ENCODE measurements around the gene ATG7. TPM values are rescaled to one million over a fixed set of nuclear protein-coding genes. Genes with fewer than 3 reads are reported as not detected.

Gene ATG7
- total RNA-seq, 2 experiments from 2014 or later = 21.7 to 28.4 TPM

DNA sequence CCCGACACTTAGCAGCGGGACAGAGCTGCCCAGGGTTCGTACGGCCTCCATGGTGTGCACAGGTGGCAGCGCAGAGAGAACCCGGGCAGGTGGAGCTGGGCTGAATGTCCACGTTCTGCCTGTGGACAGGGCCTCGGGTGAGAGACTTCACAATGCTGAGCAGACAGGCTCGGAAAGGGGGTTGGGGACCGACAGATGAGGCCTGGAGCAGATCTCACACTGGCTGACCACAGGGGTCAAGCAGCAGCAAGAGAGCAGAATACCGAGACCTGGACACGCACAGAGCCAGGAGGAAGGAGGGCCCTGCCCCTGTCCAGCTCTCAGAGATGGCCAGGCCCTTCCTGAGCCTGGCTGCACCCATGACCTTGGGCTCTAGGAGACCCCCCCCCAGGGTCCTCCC is 288.5 kb downstream of the ATG7 start:
- ChIA-PET CTCF (ENCODE audit: unreplicated experiment) (interaction anchor here (0.6 kb wide), 1 partner anchor 22 kb away, joined by 3 read pairs; no protein-coding TSS in a partner anchor), POLR2A (no interaction called here)
- Histone ChIP-seq H3K4me2 (ENCODE audit: low read length) (no peak overlapping the region), H3K36me3 (ENCODE audit: insufficient read depth, low read length) (peaks cover 55% of the 10 kb centered on the region), H3K9me2 (ENCODE audit: insufficient read depth, low read length) (no peaks in the 10 kb centered on the region), H3K4me1 (ENCODE audit: insufficient read depth, low read length, poor library complexity, severe bottlenecking) (no peaks in the 10 kb centered on the region), H3K4me3 (ENCODE audit: low read depth, low read length, poor library complexity, severe bottlenecking) (no peak overlapping the region), H3K9me3 (ENCODE audit: low read length) (no peaks in the 10 kb centered on the region), H2AFZ (ENCODE audit: low read length) (no peak overlapping the region), H3K79me2 (ENCODE audit: insufficient read depth, low read depth, low read length) (no peaks in the 10 kb centered on the region), H4K20me1 (ENCODE audit: insufficient read depth, low read length) (peaks cover 2% of the 10 kb centered on the region; the same call in 1 of the 2 replicates), H3K27ac (ENCODE audit: low read depth, low read length, poor library complexity, severe bottlenecking) (no peak overlapping the region)
- no TSS peak for BruUV-seq (replicated peaks)
- DNase-seq (ENCODE audit: low spot score) = no peak
- intact Hi-C loops (cut with micrococcal nuclease; ENCODE audit: unreplicated experiment) = no loop called here
- no peak for TF ChIP-seq EZH2phosphoT487 (IDR thresholded peaks at IDR 0.05; ENCODE audit: borderline replicate concordance, low read depth, low read length)
- TF ChIP-seq, protein P1, sequence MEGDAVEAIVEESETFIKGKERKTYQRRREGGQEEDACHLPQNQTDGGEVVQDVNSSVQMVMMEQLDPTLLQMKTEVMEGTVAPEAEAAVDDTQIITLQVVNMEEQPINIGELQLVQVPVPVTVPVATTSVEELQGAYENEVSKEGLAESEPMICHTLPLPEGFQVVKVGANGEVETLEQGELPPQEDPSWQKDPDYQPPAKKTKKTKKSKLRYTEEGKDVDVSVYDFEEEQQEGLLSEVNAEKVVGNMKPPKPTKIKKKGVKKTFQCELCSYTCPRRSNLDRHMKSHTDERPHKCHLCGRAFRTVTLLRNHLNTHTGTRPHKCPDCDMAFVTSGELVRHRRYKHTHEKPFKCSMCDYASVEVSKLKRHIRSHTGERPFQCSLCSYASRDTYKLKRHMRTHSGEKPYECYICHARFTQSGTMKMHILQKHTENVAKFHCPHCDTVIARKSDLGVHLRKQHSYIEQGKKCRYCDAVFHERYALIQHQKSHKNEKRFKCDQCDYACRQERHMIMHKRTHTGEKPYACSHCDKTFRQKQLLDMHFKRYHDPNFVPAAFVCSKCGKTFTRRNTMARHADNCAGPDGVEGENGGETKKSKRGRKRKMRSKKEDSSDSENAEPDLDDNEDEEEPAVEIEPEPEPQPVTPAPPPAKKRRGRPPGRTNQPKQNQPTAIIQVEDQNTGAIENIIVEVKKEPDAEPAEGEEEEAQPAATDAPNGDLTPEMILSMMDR (conservative IDR thresholded peaks at IDR 0.05; ENCODE audit: low read length) = no peak

DNA sequence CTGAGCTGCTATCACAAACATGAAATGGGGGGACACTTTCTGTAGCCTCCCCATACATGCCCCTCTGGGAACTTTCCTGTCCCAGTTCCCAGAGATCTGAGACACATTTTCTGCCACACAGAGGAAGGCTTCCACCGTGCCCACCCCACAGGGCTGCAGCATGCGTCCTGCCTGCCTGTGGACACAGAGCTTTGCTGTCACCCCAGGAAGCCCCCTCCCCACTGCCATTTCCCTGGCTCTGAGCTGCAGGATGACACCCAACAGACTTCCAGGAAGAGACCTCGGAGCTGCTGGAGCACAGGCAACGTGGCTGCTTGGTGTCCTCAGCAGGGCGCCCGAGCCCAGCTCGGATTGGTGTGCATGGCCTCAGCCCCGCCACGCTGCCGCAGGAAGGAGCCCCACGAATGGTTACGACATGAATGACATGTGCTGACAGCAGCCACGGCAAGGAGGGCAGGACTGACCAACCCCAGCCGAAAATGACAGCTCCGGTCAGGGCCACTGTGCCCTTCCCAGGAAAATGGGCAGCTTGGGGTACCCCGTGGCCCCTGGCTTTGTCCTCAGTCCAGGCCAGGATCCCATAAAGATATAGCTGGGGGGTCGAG is 290.2 kb downstream of the ATG7 start:
- Histone ChIP-seq H3K27ac (ENCODE audit: low read depth, low read length, poor library complexity, severe bottlenecking) (no peak overlapping the region), H4K20me1 (ENCODE audit: insufficient read depth, low read length) (peaks cover 6% of the 10 kb centered on the region; the same call in 1 of the 2 replicates), H3K4me1 (ENCODE audit: insufficient read depth, low read length, poor library complexity, severe bottlenecking) (no peaks in the 10 kb centered on the region), H3K36me3 (ENCODE audit: insufficient read depth, low read length) (peaks cover 46% of the 10 kb centered on the region; the same call in 1 of the 2 replicates), H2AFZ (ENCODE audit: low read length) (no peak overlapping the region), H3K79me2 (ENCODE audit: insufficient read depth, low read depth, low read length) (no peaks in the 10 kb centered on the region), H3K4me3 (ENCODE audit: low read depth, low read length, poor library complexity, severe bottlenecking) (no peak overlapping the region), H3K9me3 (ENCODE audit: low read length) (no peaks in the 10 kb centered on the region), H3K9me2 (ENCODE audit: insufficient read depth, low read length) (no peaks in the 10 kb centered on the region), H3K4me2 (ENCODE audit: low read length) (no peak overlapping the region)
- ChIA-PET POLR2A (interaction anchor here (0.7 kb wide), 2 partner anchors 26 to 68 kb away, joined by 3 read pairs; no protein-coding TSS in a partner anchor), CTCF (ENCODE audit: unreplicated experiment) (interaction anchor here (0.6 kb wide), 1 partner anchor 1632 kb away, joined by 3 read pairs; no protein-coding TSS in a partner anchor)
- DNase-seq (ENCODE audit: low spot score) = no peak
- intact Hi-C loops (cut with micrococcal nuclease; ENCODE audit: unreplicated experiment) = no loop called here
- no TSS peak for BruUV-seq (replicated peaks)
- TF ChIP-seq EZH2phosphoT487 (IDR thresholded peaks at IDR 0.05; ENCODE audit: borderline replicate concordance, low read depth, low read length) = no peak
- TF ChIP-seq, protein P1 (conservative IDR thresholded peaks at IDR 0.05; ENCODE audit: low read length) = no peak

Data from OCI-LY7 (cell line).